Gastrocnemius medialis (tissue), 4 donors: ENCODE measurements around the gene A3GALT2. TPM values are rescaled to one million over a fixed set of nuclear protein-coding genes. Genes with fewer than 3 reads are reported as not detected.

Experiments
- ATAC-seq, 2 donors: fragments of 150-250 bp; one replicate each; pipeline ENCODE4 v1.9.1; 2016
- DNase-seq, 2 donors: peaks; one replicate each; pipeline ENCODE4 v3.0.0-alpha.2; 2019
- H3K27ac ChIP-seq, 4 donors: fragments of 200-600 bp; sonication (generic); 1 replicate in 1 of 4; 2 replicates in 3 of 4; pipeline ENCODE4 v1.5.1; 2016 to 2018; ENCODE audit warnings: mild to moderate bottlenecking in 2 of 4, moderate library complexity in 1 of 4
- H3K27me3 ChIP-seq, 3 donors: fragments of 200-600 bp; sonication (generic) in 2 of 3; 1 replicate in 1 of 3; 2 replicates in 2 of 3; pipeline versions ENCODE4 v1.5.1 to v1.6.0; 2016 to 2019; ENCODE audit warnings: mild to moderate bottlenecking in 1 of 3, moderate library complexity in 1 of 3
- H3K36me3 ChIP-seq, 2 donors: fragments of 200-600 bp; sonication (generic) in 1 of 2; one replicate each; pipeline ENCODE4 v1.5.1; 2017 to 2018
- H3K4me1 ChIP-seq, 2 donors: fragments of 200-600 bp; sonication (generic) in 1 of 2; one replicate each; pipeline ENCODE4 v1.5.1; 2016 to 2017; ENCODE audit warnings: mild to moderate bottlenecking in 2 of 2
- H3K4me3 ChIP-seq, 4 donors: fragments of 200-600 bp; sonication (generic) in 3 of 4; 1 replicate in 1 of 4; 2 replicates in 3 of 4; pipeline ENCODE4 v1.5.1; 2016 to 2019; ENCODE audit warnings: mild to moderate bottlenecking in 2 of 4
- H3K9me3 ChIP-seq, 3 donors: fragments of 200-600 bp; sonication (generic) in 2 of 3; 1 replicate in 1 of 3; 2 replicates in 2 of 3; pipeline ENCODE4 v1.5.1; 2016 to 2019
- POLR2A ChIP-seq, 2 donors: fragments of 450-650 bp; IDR thresholded peaks; one replicate each; pipeline ENCODE4 v1.6.1; 2017; ENCODE audit warnings: antibody characterized with exemption in 2 of 2, mild to moderate bottlenecking in 2 of 2, moderate library complexity in 2 of 2
- in situ Hi-C, 4 donors: fragments of 200-750 bp; cut with MboI; loops; one replicate each; pipeline versions ENCODE4 v1.15.0 to v1.8.0; 2017; ENCODE audit warnings: low sequenced_read_pairs in 4 of 4
- intact Hi-C: fragments of 100-400 bp; cut with DNase I; formaldehyde crosslinking; loops from one replicate; pipeline ENCODE4 v1.15.1; 2023; ENCODE audit warnings: low total_unique reads
- total RNA-seq, 4 donors: library from RNA; depleted of rRNA; stranded (reverse); fragments of >200 nt; gene quantifications; one replicate each; pipeline versions ENCODE4 v1.1.0 to v1.2.3, GENCODE V29; 2016
- TF ChIP-seq, protein P1 (sequence below), 5 experiments: fragments of 450-650 bp in 3 of 5; fragments of 200-600 bp in 2 of 5; sonication (generic) in 2 of 5; IDR thresholded peaks in 4 of 5; conservative IDR thresholded peaks in 1 of 5; 1 replicate in 4 of 5; 2 replicates in 1 of 5; pipeline ENCODE4 v1.5.1; 2016 to 2019; ENCODE audit warnings: antibody characterized with exemption in 5 of 5, mild to moderate bottlenecking in 3 of 5, moderate library complexity in 3 of 5

The A3GALT2 gene
- total RNA-seq, 4 donors from 2014 or later, result not detected

- H3K27me3 ChIP-seq, result no peaks in the 10 kb centered on the region
- H3K36me3 ChIP-seq, result peaks cover 13 to 74% of the 10 kb centered on the region in 2 donors
- TF ChIP-seq, protein P1, sequence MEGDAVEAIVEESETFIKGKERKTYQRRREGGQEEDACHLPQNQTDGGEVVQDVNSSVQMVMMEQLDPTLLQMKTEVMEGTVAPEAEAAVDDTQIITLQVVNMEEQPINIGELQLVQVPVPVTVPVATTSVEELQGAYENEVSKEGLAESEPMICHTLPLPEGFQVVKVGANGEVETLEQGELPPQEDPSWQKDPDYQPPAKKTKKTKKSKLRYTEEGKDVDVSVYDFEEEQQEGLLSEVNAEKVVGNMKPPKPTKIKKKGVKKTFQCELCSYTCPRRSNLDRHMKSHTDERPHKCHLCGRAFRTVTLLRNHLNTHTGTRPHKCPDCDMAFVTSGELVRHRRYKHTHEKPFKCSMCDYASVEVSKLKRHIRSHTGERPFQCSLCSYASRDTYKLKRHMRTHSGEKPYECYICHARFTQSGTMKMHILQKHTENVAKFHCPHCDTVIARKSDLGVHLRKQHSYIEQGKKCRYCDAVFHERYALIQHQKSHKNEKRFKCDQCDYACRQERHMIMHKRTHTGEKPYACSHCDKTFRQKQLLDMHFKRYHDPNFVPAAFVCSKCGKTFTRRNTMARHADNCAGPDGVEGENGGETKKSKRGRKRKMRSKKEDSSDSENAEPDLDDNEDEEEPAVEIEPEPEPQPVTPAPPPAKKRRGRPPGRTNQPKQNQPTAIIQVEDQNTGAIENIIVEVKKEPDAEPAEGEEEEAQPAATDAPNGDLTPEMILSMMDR (IDR thresholded peaks at IDR 0.05 in 4 of 5, conservative IDR thresholded peaks at IDR 0.05 in 1 of 5), result no peak
- no peak for TF ChIP-seq POLR2A (IDR thresholded peaks at IDR 0.05)
- no peaks in the 10 kb centered on the region for H3K9me3 ChIP-seq
- ATAC-seq, result no peak
- H3K27ac ChIP-seq, result peak overlapping the region; percentile 94 to 99 (median 98)
- peaks cover 63 to 64% of the 10 kb centered on the region in 2 donors for H3K4me1 ChIP-seq
- in situ Hi-C loops (no loop called here), intact Hi-C loops (no loop called here)
- H3K4me3 ChIP-seq, result no peak overlapping the region
- peak in 1 of 2 donors; percentile 10 for DNase-seq
Measured at GRCh38 chr1:33329600-33330305, 8.9 kb upstream of the A3GALT2 start.

- in situ Hi-C loops, result no loop called here
- TF ChIP-seq POLR2A (IDR thresholded peaks at IDR 0.05), result no peak
- TF ChIP-seq, protein P1 (IDR thresholded peaks at IDR 0.05 in 4 of 5, conservative IDR thresholded peaks at IDR 0.05 in 1 of 5), result no peak
- DNase-seq (peak in 1 of 2 donors; percentile 14), ATAC-seq (no peak)
- H3K4me3 ChIP-seq, result no peak overlapping the region
- H3K27ac ChIP-seq, result peak overlapping the region; percentile 94 to 99 (median 98)
- peaks cover 13 to 83% of the 10 kb centered on the region in 2 donors for H3K36me3 ChIP-seq
- intact Hi-C loops, result no loop called here
- H3K27me3 ChIP-seq, result no peaks in the 10 kb centered on the region
- H3K4me1 ChIP-seq, result peaks cover 54 to 56% of the 10 kb centered on the region in 2 donors
- no peaks in the 10 kb centered on the region for H3K9me3 ChIP-seq
Measured at GRCh38 chr1:33328817-33329216, 7.9 kb upstream of the A3GALT2 start.

DNA sequence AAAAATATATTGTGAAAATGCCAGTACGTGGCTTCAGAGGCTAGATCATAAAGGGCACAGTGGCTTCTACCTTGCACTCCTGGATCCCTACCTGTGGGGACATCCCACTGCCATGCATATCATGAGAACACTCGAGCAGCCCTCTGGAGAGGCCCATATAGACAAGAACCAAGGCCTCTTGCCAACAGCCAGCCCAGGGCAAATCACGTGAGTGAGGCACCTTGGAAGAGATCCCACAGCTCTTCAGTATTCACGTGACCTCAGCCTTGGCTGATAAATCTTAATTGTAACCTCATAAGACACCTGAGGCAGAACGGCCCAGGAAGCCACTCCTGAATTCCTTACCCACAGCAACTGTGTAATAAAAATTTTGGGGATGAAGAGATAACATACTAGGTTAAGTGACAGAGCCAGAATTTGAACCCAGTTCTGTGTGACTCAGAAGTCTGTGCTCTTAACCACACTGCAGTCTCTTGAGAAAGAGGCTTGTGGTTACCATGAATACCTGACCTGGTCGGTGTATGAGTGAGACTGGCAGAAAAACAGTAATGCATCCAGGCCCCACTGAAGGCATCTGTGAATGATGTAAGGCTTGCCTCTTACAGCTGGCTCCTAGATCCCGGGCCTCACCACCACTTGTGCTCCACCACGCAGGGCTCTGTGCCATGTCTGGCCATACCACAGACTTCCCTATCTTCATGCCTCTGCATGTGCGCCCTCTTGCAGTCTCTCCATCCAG lies 6.9 kb upstream of the A3GALT2 start:
- peak; percentile 84 to 91 for DNase-seq
- intact Hi-C loops (loop anchor here (2.0 kb wide), 1 partner anchor 39 kb away; no protein-coding TSS in a partner anchor), in situ Hi-C loops (no loop called here)

GRCh38 chr1:33326785-33327184 lies 5.9 kb upstream of the A3GALT2 start:
- H3K4me1 ChIP-seq, result peaks cover 34 to 36% of the 10 kb centered on the region in 2 donors
- H3K4me3 ChIP-seq, result no peak overlapping the region
- intact Hi-C loops (loop anchor here (2.0 kb wide), 1 partner anchor 40 kb away; no protein-coding TSS in a partner anchor), in situ Hi-C loops (no loop called here)
- H3K27me3 ChIP-seq, result no peaks in the 10 kb centered on the region
- no peak for ATAC-seq
- no peaks in the 10 kb centered on the region for H3K9me3 ChIP-seq
- TF ChIP-seq, protein P1 (IDR thresholded peaks at IDR 0.05 in 4 of 5, conservative IDR thresholded peaks at IDR 0.05 in 1 of 5), result no peak
- TF ChIP-seq POLR2A (IDR thresholded peaks at IDR 0.05), result no peak
- peak overlapping the region; percentile 94 to 99 (median 98) for H3K27ac ChIP-seq
- peaks cover 13 to 89% of the 10 kb centered on the region in 2 donors for H3K36me3 ChIP-seq
- peak in 1 of 2 donors; percentile 21 for DNase-seq

More for the DNA sequence above, 6.9 kb upstream of the A3GALT2 start:
- ATAC-seq, result peak; percentile 78 to 85
- Histone ChIP-seq H3K9me3 (no peaks in the 10 kb centered on the region), H3K4me3 (no peak overlapping the region), H3K4me1 (peaks cover 43 to 45% of the 10 kb centered on the region in 2 donors), H3K36me3 (peaks cover 13 to 94% of the 10 kb centered on the region in 2 donors), H3K27me3 (no peaks in the 10 kb centered on the region), H3K27ac (peak overlapping the region; percentile 94 to 99 (median 98))
- TF ChIP-seq, protein P1 (IDR thresholded peaks at IDR 0.05 in 4 of 5, conservative IDR thresholded peaks at IDR 0.05 in 1 of 5), result no peak
- no peak for TF ChIP-seq POLR2A (IDR thresholded peaks at IDR 0.05)
